ENCODE data around the gene SHANK2.

GRCh38 chr11:71251151-71251721, 1.1 kb downstream of the SHANK2 start:
- TF ChIP-seq POLR2AphosphoS5 (IDR thresholded peaks at IDR 0.05) = no peak
- TF ChIP-seq, protein P1, sequence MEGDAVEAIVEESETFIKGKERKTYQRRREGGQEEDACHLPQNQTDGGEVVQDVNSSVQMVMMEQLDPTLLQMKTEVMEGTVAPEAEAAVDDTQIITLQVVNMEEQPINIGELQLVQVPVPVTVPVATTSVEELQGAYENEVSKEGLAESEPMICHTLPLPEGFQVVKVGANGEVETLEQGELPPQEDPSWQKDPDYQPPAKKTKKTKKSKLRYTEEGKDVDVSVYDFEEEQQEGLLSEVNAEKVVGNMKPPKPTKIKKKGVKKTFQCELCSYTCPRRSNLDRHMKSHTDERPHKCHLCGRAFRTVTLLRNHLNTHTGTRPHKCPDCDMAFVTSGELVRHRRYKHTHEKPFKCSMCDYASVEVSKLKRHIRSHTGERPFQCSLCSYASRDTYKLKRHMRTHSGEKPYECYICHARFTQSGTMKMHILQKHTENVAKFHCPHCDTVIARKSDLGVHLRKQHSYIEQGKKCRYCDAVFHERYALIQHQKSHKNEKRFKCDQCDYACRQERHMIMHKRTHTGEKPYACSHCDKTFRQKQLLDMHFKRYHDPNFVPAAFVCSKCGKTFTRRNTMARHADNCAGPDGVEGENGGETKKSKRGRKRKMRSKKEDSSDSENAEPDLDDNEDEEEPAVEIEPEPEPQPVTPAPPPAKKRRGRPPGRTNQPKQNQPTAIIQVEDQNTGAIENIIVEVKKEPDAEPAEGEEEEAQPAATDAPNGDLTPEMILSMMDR (IDR thresholded peaks at IDR 0.05) = no peak
